NCI-H345 treated with DMSO at 0.1 percent for 48 hours (cell line): Measurements from ENCODE around the gene COL4A3.

Experiments used
- DNase-seq: peaks from one replicate; lab custom pipeline; 2025; ENCODE audit not compliant: unreplicated experiment; lab: John Stamatoyannopoulos, UW

The COL4A3 gene

DNA sequence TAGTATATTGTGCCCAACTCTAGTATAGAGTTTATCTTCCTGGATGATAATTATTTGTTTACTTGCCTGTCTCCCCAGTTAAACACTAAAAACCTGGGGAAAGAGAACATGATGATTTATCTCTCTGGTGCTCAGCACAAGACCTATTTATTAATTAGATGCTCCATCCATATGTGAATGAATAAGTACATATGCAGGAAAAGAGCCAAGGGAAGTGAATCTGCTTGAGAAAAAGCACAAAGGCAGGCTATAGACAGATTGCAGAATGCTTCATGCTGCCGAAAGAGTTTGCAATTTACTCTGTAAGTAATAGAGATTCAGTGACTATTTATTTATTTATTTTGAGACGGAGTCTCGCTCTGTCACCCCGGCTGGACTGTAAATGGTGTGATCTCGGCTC is 123.3 kb downstream of the COL4A3 start:
- DNase-seq = no peak

DNA sequence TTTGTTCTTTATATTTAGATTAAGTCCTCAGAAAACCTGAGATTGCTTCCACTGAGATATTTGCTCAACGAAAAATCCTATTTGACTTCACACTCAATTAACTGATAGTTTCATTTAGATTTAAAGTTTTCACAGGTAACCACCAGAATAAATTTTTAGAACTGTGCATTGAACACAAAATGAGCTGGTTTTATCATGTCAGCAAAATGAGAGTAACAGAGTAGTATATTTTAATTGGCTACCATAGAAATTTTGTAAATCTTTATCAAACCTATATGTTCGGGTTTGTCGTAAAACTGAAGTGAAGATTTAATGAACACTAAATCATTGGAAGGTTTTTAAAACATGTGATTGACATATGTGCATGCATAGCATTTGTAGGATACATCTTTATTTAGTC is 127.9 kb downstream of the COL4A3 start:
- no peak for DNase-seq

DNA sequence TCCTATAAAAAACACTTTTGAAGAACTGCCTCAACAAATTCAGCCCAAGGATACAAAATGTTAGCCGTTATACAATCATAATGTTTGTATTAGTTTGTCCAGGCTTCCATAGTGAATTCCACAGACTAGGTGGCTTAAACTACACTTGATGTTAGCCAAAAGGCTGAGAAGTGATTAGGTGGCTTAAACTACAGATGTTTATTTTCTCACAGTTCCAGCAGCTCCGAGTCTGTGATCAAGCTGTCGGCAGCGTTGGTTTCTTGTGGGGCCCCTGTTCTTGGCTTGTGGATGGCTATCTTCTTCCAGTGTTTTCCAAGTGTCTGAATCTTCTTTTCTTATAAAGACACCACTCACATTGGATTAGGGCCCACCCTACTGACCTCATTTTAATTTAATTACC is 129.1 kb downstream of the COL4A3 start:
- DNase-seq = no peak

DNA sequence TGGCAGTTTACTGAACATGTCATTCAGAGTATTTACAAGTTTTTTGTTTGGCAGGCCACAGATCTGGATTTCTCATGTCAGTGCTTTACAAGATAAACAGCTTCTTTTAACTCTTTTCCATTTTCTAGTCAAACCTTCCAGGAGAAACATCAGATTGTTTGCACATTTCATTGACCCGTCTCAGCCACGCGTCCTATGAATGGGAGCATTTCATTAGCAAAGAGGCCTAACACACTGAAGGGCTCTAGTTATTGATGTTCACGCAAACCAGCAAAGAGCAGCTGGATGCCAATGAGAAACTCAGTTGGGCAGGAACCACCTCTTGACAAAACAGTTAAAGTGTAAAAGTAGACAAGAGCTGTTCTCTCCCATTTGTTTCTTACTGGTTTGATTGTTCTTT is 131.4 kb downstream of the COL4A3 start:
- peak; percentile 88 for DNase-seq

DNA sequence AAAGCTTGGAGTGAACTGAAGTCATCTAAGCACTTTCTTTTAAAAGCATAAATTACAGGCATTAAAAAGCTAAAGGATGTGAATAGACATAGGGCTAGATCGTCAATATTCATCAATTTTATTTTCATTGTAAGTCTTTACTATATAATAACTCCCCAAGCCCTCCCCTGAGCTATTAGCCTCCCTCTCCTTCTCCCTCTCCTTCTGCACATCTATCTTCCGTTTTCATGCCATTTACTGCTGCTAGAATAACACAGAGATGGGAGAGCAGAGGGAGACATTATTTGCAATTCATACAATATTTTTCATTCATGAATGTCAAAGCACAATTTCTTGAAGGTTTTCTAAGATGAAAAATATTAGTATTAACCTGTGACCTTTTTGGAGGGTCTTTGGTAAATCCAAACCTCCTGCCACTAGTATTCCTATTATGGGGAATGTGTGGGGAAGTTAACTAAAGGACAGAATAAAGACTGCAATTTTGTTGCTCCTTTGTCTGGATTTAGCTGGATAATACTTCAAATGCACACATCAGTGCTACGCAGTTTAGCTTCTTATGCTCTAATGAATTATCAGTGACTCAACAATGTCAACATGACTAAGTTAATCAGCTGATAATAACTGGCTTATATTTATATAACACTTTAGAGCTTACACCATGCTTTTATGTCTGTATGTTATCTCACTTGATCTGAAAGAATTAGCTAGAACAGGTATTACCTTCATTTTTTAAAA is 132.4 kb downstream of the COL4A3 start:
- no peak for DNase-seq

DNA sequence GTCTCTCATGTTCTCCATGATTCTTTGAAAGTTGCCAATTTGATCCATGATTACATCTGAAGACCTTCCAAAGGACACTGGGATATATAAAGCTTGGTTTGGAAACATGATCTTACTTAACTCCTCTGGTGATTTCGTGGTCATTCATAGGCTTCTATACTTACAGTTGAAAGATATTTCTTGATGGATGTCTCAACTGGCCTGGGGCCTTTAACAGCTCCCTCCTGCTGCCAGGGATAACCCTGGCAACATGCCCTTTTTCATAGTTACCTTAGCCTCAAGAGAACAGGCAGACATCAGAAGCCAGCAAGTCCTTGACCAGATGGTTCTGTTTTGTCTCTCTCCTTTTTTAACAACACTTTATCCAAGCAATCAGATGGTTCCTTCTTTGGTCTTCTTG is 137.1 kb downstream of the COL4A3 start:
- DNase-seq = no peak

DNA sequence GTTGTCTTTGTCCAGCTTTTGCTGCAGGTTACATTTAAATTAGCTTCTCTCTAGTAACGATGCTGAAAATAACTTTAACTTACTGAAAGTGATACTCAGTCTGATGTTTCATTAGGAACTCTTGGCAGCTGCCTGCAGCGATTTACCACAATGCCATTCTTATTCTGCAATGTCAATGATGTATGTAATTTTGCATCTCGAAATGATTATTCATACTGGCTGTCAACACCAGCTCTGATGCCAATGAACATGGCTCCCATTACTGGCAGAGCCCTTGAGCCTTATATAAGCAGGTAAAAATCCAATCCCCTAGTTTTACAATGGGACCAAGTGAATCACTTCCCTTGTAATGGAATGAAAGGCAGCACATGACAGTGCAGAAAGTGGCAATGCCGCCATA is 144.4 kb downstream of the COL4A3 start:
- DNase-seq = no peak

DNA sequence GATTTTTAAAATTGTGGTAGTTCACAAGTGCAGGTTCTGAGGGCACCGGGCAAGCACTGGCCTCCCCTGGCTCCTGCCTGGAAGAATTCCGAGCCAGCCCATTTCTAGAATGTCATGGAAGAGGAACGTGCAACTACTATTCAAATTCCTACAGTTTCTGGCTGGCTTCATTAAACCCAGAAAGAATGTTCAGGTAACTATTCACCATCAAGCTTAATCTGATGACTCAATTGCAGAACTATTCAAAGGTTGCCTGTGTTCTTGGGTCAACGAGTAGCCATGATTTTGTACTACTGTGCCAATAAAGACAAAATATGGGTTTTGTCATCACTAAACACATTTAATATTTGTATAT is 146.3 kb downstream of the COL4A3 start:
- no peak for DNase-seq

DNA sequence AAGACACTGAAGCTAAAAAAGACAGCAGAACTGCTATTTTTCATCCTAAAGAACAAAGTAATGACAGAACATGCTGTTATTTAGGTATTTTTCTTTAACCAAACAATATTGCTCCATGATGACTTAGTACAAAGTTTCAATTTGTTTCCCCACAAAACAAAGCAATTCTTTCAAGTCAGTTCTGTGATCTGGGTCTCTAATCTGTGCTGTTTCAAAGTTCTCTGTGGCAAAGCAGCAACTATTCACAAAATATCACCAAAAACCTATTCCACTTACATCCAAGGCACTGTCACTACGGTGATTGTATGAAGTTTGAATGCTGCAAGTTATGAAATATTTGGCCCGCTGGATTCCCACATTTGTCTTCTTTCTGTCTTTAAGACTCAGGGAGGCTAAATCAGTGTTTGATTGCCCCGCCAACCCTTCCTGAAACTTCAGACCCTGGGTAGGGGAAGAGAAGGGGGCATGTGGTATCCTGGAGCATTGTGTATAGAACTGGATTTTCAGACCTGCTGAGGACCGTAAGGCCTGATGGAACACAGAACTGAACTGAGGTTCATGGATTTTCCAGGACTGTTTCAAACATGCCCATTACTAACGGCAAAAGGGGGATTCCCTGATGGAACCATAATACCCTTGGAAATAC is 147.6 kb downstream of the COL4A3 start:
- no peak for DNase-seq

DNA sequence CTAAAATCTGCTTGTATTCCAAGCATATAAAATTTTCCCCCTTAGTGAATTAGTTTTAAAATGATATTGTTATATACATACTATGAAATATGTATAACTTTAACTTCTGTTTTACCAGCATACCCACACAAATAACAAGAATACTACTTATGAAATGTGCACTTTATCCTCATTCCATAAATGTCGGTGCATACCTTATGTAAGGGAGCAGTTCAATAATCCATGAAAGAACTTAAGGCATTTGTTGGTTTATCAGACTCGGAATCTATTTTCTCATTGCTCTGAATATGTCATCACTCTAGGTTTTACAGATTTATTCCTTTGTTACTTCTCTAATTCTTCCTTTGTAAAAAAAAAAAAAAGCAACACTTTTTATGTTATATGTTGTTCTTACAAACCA is 148.2 kb downstream of the COL4A3 start:
- no peak for DNase-seq

DNA sequence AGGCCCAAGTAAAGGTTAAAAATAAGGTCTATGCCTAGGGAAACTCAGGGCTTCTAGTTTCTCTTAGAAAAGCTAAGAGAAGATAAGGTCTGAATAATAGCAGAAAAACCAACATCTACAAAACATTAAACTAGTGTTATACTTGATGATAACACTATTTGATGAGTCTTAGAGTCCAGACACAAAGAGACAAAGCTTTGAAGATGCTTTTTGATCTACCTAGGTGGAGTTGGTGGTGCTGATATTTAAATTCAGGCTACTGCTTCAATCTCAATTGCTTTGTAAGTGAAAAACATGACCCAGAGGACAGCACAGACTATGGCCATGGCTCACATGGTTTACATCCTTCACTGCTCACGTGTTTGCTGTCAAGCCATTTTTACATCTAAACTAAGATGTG is 148.9 kb downstream of the COL4A3 start:
- no peak for DNase-seq

DNA sequence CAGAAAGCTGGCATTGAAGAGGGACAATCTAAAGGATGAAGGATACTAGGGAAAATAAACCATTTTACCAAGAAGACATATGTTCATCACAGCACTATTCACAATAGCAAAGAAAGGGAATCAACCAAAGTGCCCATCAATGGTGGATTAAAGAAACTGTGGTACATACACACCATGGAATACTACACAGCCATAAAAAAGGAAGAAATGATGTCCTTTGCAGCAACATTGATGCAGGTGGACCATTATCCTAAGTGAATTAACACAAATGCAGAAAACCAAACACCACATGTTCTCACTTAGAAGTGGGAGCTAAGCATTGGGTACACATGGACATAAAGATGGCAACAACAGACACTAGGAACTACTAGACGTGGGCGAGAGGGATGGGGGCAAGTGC is 153.4 kb downstream of the COL4A3 start:
- DNase-seq = no peak

DNA sequence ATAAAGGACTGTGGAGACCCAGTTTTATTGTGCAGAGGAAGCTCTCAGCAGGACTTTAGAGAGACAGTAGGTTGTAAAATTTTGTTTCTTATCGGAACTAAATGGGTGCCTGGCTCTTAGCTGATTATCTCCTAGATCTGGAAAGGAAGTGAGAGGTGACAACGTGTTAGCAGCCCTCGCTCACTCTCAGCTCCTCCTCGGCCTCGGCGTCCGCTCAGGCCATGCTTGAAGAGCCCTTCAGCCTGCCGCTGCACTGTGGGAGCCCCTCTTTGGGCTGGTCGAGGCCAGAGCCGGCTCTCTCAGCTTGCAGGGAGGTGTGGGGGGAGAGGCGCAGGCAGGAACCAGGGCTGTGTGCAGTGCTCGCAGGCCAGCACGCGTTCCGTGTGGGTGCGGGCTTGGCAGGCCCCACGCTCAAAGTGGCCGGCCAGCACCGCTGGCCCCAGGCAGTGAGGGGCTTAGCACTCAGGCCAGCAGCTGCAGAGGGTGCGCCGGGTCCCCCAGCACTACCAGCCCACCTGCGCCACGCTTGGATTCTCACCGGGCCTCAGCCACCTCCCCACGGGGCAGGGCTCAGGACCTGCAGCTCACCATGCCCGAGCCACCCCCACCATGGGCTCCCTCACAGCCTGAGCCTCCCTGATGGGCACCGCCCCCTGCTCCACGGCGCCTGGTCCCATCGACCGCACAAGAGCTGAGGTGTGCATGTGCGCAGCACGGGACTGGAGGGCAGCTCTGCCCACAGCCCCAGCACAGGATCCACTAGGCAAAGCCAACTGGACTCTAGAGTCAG is 156.1 kb downstream of the COL4A3 start:
- DNase-seq = no peak

DNA sequence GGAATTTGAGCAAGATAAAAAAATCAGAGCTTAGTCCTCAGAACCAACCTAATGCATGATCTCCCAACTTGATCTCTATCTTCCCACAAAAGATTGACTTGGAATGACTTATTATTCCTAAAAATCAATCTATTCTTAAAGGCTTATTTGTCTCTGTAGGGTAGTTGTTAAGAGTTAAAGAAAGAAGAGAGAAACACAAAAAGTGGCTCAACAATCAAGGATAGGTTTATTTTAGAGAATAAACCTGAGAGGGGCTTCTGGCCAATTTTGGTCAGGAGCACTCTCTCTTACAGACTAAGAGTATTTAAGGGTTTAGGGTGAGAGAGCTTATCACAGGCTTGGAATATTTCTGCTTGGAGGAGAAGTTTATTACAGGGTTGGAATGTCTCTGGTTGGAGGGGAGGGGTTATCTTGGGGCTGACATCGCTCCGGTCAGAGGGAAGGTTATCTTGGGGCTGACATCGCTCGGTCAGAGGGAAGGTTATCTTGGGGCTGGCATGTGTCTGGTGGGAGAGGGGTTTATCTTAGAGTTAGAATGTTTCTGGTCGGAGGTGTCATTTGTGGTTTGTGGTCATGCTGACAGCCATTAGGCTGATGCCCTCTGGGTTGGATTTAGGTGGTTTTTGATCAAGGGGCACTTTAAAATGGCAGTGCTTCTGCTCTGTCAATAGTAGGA is 158.2 kb downstream of the COL4A3 start:
- no peak for DNase-seq

DNA sequence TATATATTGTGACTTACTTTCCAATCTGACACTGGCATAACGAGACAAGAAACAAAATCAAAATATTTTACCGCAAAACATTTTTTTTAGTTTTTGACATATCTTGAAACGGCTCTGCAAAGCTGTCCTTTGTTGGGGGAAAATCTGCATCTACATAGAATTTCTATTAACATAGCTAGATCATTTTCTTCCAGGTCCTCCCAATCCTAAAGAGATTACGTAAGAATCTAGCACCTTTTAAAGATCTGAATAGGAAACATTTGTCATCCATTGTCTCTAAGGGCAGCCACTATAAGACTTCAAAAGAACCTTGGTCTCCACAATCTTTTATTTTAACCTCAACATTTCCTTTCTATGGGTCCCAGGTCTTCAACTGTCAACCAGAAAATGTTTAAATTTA is 159.4 kb downstream of the COL4A3 start:
- DNase-seq = no peak

DNA sequence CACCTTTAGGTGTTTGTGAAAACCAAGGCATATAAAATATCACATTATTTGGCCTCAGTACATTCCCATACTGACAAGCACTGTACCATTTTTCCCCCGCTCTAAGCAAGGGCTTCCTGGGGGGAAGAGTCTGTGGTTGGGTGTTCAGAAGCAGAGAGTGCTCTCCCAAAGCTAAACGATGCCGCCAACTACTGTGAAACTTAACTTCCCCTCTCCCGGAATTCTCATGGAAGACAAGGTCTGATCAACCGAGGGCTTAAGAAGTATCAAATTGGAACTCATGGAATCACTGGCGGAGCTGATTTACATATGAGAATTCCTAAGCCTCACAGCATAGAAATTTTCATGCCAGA is 160.2 kb downstream of the COL4A3 start:
- no peak for DNase-seq

DNA sequence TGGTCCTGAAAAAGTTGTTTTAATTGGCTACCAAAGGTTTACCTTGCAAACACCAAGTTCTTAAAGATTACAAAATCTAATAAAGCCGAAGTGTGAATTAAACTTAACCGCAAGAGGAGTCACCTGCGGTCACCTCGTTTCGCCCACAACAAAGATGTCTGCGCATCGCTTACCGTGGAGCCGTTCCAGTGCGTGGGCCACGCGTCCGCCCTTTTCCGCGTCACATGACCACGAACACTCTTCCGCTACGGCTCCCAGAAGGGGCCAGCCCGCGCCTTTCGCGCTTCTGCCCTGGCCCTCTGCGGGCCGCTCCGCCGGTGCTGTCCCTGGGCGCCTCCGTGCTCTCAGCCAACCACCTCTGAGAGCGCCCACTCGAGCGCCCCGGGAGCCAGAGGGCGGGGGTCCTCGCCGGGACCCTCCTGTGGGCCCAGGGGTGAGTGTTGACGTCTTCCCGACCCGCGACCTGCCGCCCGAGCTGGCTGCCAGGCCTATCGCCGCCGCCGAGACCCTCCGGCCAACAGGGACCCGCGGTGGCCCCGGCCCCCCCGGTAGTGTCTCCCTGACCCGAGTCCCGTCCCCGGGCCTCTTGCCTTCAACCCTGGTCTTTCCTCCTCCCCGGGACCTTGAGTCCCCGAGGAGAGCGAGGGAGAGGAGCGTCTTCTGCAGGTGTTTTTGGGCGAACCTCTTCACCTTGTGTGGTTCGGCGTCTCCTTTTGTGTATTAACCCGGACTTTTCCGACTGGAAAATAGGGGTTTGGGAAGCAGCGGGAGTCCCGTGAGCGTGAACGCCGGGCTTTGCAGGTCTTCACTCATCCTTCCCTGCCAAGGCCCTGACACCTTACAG is 160.8 kb downstream of the COL4A3 start, which contains the start of gene MFF:
TSS of gene MFF (plus strand) at position 257 of the 844 bp plus-strand sequence. CDS start 5,415 bp downstream, outside the sequence.
- DNase-seq = peak; percentile 79

DNA sequence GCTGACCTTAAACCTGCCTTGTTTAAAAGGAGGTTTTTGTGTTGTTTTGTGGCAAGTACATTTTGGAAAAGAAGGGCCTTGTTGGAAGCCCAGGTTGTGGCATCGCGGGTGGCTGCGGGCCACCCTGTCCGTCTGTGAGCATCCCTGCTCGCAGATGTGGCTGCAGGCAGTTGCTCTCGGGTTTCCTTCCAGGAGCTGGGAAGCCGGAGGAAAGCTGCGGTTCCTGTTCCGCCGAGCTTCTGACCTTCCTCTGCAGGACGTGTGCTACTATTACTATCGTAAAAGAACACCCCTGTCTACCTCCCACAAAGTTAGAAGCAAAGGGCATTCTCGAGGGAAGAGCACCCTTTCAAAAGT is 161.4 kb downstream of the COL4A3 start:
- no peak for DNase-seq

DNA sequence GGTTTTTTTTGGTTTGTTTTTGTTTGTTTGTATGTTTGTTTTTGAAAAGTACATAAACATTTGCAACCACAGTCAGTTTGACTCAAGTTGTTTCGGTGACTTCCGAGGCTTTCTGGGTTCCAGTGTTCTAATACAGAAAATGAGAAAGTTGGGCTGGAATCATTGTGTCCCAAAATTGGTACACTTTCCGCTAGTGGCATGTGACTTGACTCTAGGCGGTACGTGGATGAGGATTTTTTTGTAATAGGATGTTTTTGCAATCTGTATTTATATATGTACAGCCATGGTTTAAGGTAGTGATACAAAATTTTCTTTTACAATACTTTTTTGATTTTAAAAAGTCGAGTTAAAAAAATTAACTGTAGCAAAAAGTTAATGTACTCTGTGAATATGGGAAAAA is 162.4 kb downstream of the COL4A3 start:
- DNase-seq = no peak

DNA sequence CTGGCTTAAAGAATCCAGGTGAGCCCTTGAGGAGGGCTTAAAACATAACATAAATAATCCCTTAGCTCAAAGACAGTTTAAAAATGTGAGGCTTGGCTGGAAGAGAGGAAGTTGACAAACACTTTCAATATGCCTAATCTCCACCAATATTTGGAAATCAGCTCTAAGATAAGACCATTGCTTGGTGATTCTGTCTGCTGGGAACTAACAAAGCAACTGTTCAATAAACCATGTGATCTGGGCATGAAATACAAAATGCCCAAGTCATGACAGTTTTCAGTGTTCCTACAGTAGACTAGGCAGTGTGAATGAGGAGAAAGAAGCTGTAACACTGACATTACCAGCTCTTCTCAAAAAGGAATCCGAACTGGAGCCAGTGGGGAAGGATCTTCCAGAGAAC is 171.3 kb downstream of the COL4A3 start:
- DNase-seq = no peak

DNA sequence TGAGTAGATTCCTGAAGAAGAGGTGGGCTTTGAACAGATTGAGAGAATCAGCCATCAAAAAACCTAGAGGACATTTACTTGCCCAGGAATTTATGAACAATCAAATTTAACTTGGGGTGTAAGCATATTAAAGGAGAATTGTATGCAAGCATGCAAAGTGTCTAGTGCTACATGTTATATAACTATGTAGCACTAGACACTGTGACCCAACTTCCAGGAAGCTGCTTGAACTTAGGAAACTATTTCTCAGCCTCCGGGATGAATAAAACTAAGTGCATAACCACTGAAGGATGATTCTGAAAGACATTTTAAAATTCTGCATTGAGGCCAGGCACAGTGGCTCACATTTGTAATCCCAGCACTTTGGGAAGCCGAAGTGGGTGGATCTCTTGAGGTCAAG is 173.0 kb downstream of the COL4A3 start:
- no peak for DNase-seq
